ENCODE results near the gene PPP1R15B. TPM values are rescaled to one million over a fixed set of nuclear protein-coding genes. Genes with fewer than 3 reads are reported as not detected.

Gene PPP1R15B
- total and polyA plus RNA-seq, 10 of the 15 experiments (the other 5 are each of a cell fraction or from before 2014, with no cell fraction given) = 13.9 to 38.1 (median 26.5) TPM

- Histone ChIP-seq H3K9ac (ENCODE audit: control insufficient read depth, insufficient read depth, low read length) (no peak overlapping the region), H3K27ac (ENCODE audit: control insufficient read depth, insufficient read depth) (no peak overlapping the region), H3K27me3 (replicated peaks in 1 of 2; ENCODE audit: control insufficient read depth in 2 of 2, insufficient read depth in 2 of 2, low read length in 1 of 2) (no peaks in the 10 kb centered on the region), H3K79me2 (ENCODE audit: control insufficient read depth, insufficient read depth, low read length) (peaks cover 4% of the 10 kb centered on the region), H2AFZ (ENCODE audit: control insufficient read depth, low read depth, low read length) (no peak overlapping the region), H3K4me2 (ENCODE audit: control insufficient read depth, insufficient read depth) (no peak overlapping the region), H3K4me1 (ENCODE audit: control insufficient read depth, insufficient read depth, low read length) (no peaks in the 10 kb centered on the region), H3K4me3 (no peak overlapping the region), H3K36me3 (ENCODE audit: control insufficient read depth in 2 of 2, insufficient read depth in 2 of 2, low read length in 1 of 2) (peaks cover 11% of the 10 kb centered on the region in 2 experiments; a peak in 3 of 4 replicates), H4K20me1 (ENCODE audit: control insufficient read depth, insufficient read depth) (no peaks in the 10 kb centered on the region), H3K9me3 (replicated peaks; ENCODE audit: control insufficient read depth, insufficient read depth, low read length) (no peaks in the 10 kb centered on the region)
- ATAC-seq (peak; percentile 94), DNase-seq (ENCODE audit: low read depth, low spot score) (no peak), FAIRE-seq (peak; percentile 38)
- 71% methylated on average over 7 of the region's 7 CpGs for WGBS (ENCODE audit: insufficient coverage, insufficient replicate concordance, low lambda C conversion rate, missing lambda C conversion rate)
- intact Hi-C loops (cut with micrococcal nuclease; ENCODE audit: unreplicated experiment) (loop anchor here (10.0 kb wide), 1 partner anchor 234 kb away; the partner anchor contains the start of gene REN), in situ Hi-C loops (cut with MboI) (no loop called here)
- ChIA-PET CTCF (interaction anchor here (0.6 to 11.2 kb wide), 70 partner anchors 11 to 747 kb away, joined by 3 to 297 read pairs (median 4); partner anchors contain the start of genes GOLT1A, MDM4, PLEKHA6 and REN), RAD21 (ENCODE audit: unreplicated experiment) (interaction anchor here (0.6 to 10.1 kb wide), 39 partner anchors 9 to 773 kb away, joined by 3 to 133 read pairs (median 4); partner anchors contain the start of genes GOLT1A, PIK3C2B and PLEKHA6), POLR2A (interaction anchor here (1.4 kb wide), 2 partner anchors 9 to 21 kb away, joined by 8 to 9 read pairs; no protein-coding TSS in a partner anchor), SMC1A (ENCODE audit: uncharacterized antibody, unreplicated experiment) (interaction anchor here (0.6 to 7.8 kb wide), 44 partner anchors 9 to 409 kb away, joined by 3 to 141 read pairs (median 5); partner anchors contain the start of genes GOLT1A and REN)
- no TSS peak for BruUV-seq (replicated peaks)
- TF ChIP-seq TCF3 (IDR thresholded peaks at IDR 0.05; ENCODE audit: borderline replicate concordance, insufficient read depth, low read depth, low read length) (peak; percentile 85; the same call in 1 of the 2 replicates), HDGF (IDR thresholded peaks at IDR 0.05) (peak; percentile 62; the same call in 1 of the 2 replicates), POLR2AphosphoS5 (IDR thresholded peaks at IDR 0.05; ENCODE audit: low read length) (0 out of 2 replicates have a peak, but pooled peaks have one; percentile 54), BHLHE40 (IDR thresholded peaks at IDR 0.05; ENCODE audit: borderline replicate concordance in 1 of 2, low read depth in 2 of 2, low read length in 1 of 2) (0 out of 4 replicates have a peak, but pooled peaks have one; percentile 4 to 20), RCOR1 (conservative IDR thresholded peaks at IDR 0.05; ENCODE audit: low read depth, low read length) (no peak), SMC3 (IDR thresholded peaks at IDR 0.05; ENCODE audit: borderline replicate concordance, low read length) (peak; percentile 71), IRF3 (IDR thresholded peaks at IDR 0.05) (no peak), PKNOX1 (IDR thresholded peaks at IDR 0.05) (peak; percentile 91), CTCF (IDR thresholded peaks at IDR 0.05 in 2 of 3, conservative IDR thresholded peaks at IDR 0.05 in 1 of 3; ENCODE audit: control insufficient read depth in 2 of 3, extremely low read depth in 1 of 3, insufficient read depth in 1 of 3, low read depth in 3 of 3, low read length in 3 of 3) (peak; percentile 83 to 91 (median 86)), FOXK2 (IDR thresholded peaks at IDR 0.05) (no peak; the same call in 1 of the 2 replicates), YY1 (IDR thresholded peaks at IDR 0.05; ENCODE audit: low read depth, low read length) (peak; percentile 42; the same call in 1 of the 2 replicates), TCF12 (IDR thresholded peaks at IDR 0.05; ENCODE audit: low read depth, low read length) (peak; percentile 81; the same call in 1 of the 2 replicates), RAD21 (IDR thresholded peaks at IDR 0.05; ENCODE audit: insufficient read depth, low read depth, low read length) (peak; percentile 62), IKZF1 (conservative IDR thresholded peaks at IDR 0.05) (peak; percentile 30; the same call in 1 of the 2 replicates)
- TF ChIP-seq, protein P1, sequence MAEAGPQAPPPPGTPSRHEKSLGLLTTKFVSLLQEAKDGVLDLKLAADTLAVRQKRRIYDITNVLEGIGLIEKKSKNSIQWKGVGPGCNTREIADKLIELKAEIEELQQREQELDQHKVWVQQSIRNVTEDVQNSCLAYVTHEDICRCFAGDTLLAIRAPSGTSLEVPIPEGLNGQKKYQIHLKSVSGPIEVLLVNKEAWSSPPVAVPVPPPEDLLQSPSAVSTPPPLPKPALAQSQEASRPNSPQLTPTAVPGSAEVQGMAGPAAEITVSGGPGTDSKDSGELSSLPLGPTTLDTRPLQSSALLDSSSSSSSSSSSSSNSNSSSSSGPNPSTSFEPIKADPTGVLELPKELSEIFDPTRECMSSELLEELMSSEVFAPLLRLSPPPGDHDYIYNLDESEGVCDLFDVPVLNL (IDR thresholded peaks at IDR 0.05; ENCODE audit: low read depth, low read length) = no peak
These were observed 13.2 kb downstream of the PPP1R15B start for GRCh38 chr1:204398197-204399125.

Measured in GM12878 (cell line).